GM21576 (cell line): Measurements from ENCODE around the gene ACTA1.
"Not testable (repeated sequence)": the region's sequence is repeated elsewhere in the genome, so short reads cannot be mapped to it uniquely, and the experiment has no call there.

Experiments used
- ATAC-seq: cut with Tn5 transposase; IDR thresholded peaks from one replicate; pipeline ENCODE4 v1.9.1; 2021; ENCODE audit warnings: mild to moderate bottlenecking, moderate library complexity; ENCODE audit not compliant: unreplicated experiment

The ACTA1 gene

DNA sequence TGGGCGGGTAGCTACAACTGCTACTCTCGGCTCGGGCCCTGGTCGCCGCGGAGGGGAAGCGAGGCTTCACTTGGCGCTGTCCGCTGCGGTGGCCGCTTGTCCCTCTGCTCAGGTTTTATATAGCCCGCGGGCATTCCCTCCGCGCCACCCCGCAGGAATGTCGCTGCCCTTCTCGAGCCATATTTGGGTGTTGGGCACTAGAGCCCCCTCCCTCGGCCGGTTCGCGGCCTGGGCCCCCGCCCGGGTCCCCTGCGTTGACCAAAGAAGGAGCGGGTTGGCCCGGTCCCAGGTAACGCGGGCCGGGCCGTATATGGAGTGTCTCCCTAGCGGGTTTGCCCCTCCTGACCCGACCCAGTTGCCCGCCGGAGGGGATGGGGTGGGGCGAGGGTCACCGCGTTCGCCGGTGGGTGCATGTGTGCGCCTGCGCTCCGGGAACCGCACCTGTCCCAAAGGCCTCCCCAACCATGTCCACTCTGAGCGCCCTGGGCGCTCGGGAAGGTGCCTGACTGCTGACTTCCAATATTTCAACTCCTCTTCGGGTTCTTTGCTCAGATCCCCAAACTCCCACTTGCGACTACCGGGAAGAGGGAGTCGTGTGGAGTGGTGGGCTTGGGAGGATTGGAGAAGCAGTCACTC, at the start of gene ACTA1:
Gene ACTA1, minus strand, starts transcription at position 90 of the 636 bp plus-strand sequence. CDS start 979 bp downstream, outside the sequence.
- no peak for ATAC-seq

DNA sequence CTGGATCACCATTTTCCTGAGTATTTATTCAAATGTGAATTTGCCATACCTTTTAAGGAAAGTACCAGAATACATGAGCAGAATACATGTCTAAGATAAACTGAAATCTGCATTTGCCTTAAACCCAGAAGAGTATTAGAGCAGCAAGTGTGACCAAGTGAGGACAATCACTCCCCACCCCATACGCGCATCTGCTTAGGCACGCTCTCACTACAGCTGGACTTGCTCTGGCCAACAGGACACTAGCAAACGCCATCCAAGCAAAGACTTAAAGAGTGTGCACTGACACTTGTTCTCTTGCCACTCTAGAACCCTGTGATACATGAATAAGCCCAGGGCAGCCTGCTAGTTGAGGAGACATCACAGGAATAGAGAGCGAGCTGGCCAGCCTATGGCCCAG, 48.6 kb upstream of the ACTA1 start:
- no peak for ATAC-seq

DNA sequence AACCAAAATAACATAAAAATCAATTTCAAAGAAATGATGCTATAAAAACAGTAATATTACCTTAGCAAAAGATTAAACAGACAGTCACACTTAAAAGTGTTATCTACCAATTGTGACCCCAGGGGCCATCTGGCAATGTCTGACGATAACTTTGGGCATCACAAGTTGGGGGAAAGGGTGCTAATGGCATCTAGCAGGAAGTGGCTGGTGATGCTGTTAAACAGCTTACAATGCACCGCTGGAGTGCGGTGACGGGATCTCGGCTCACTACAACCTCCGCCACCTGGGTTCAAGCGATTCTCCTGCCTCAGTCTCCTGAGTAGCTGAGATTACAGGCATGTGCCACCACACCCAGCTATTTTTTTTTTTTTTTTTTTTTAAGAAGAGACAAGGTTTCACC, 46.6 kb upstream of the ACTA1 start:
- ATAC-seq, result no peak

DNA sequence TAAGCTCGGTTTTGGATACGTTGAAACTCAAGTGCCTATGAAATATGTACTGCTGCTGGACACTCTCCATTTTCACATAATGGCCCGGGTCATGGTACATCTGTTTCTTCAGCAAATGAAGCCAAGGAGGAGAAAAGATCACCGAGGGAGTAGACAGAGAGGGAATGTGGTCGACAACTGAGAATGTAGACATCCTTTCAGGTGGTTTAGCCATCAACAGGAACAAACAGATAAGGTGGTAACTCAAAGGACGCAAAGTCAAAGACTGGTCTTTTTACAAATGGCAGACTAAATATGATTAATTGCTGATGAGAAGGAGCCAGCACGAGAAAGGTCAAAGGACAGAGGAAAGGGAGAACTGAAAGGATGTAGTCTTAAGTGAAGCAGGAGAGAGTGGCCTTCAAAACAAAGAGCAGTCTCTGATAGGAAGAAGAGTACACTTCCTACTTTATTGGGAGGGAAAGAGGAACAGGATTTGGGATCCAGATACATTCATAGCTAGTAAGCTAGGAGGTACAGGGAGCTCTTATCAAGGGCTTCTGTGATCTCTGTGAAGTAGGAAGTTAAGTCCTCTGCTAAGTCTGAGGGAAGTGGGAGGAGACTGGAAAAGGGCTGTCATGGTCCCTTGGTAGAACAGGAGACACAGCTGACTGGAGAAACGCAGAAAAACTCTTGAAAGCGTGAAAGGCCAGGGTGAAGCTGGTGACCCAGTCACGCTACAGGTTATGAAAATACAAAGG, 45.9 kb upstream of the ACTA1 start:
- peak; percentile 73 for ATAC-seq

DNA sequence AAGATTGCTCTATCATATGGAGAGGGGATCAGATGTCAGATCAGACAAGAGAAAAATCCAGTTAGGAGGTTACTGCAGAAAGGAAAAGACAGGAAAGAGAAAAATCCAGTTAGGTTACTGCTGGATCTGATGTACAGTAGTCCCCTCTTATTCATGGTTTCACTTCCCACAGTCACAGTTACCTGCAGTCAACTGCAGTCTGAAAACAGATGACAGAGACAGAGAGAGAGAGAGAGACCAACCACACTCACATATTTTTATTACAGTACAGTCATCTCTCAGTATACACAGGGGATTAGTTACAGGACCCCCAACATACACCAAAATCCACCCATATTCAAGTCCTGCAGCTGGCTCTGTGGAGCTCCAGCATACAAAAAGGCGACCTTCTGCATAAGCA, 45.0 kb upstream of the ACTA1 start:
- ATAC-seq, result peak; percentile 82

DNA sequence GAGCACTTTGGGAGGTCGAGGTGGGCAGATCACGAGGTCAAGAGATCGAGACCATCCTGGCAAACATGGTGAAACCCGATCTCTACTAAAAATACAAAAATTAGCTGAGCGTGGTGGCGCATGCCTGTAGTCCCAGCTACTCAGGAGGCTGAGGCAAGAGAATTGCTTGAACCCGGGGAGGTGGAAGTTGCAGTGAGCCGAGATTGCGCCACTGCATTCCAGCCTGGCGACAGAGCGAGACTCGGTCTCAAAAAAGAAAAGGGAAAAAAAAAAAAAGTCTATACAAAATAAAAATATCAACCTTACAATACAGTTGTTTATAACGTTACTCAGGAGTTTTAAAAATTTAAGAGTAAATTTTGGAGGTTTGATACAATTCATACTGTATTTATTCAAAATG, 42.0 kb upstream of the ACTA1 start:
- not testable (repeated sequence) for ATAC-seq

DNA sequence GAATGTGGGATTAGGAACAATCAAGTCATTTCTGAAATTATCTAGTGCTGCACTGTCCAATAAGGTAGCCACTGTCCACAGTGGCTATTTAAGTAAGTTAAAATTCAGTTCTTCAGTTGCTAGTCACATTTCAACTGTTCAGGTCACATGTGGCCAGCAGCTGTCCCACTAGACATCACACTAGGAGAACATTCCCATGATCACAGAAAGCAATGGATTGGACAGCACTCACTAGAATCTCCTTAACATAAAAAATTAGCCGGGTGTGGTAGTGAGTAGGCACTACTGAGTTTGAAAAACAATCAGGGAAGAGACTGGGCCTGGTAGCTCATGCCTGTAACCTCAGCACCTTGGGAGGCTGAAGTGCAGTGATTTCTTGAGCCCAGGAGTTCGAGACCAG, 40.6 kb upstream of the ACTA1 start:
- no peak for ATAC-seq

DNA sequence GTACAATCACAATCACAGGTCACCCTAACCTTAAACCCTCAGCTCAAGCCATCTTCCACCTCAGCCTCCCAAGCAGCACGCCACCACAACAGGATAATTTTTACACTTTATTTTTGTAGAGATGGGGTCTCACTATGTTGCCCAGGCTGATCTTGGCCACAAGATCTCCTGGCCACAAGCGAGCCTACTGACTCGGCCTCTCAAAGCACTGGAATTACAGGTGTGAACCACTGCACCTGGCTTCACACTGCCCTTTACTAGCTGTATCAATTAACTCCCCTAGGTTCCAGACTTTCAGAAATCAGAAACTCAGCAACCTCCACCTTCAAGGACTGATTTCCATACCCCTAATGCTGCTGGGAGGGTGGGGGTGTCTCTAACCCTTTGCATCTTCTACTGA, 37.3 kb upstream of the ACTA1 start:
- no peak for ATAC-seq

DNA sequence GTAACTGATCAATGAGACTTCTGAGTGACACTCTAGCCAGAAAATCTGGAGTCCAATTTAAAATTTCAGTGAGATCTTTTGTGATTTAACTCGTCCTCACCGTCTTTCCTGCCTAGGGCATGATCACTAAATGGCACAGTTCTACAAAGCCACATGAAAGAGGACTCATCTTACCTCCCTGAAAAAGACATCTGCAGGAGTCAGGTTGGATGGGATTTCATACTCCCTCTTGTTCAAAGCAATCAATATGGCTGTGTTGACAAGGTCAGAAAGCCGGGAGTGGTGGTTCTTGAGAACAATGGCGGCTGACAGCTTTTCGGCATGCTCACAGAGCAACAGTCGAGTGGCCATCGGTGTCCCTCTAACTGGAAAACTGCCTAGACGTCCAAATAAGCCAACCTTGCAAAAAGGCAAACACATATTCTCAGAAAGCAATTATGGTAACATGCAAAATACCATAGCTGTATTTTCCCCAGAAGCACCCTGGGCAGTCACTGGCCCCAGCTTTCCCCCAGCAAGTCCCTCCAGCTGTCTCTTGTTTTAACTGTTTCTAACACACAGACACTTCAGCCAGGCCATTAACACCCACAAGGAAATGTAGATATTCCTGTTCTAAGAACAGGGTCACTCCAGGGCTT, 36.6 kb upstream of the ACTA1 start:
- no peak for ATAC-seq

DNA sequence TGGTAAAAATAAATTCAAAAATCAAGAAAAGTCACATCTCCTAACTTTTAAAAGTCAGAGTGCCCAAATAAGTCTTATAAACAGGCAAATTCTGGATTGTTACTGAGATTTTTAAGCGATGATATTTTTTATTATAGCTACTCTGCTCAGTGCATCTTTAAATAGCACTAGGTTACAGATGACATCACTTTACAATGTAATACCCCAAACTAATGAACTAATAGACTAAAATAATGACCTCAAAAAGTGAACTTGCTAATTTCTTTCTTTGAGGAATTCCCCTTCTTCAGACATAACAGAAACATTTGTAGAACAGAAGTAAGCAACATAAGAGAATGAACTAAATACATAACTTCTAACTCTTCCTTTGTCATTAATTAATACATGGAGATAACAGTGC, 33.0 kb upstream of the ACTA1 start:
- no peak for ATAC-seq

DNA sequence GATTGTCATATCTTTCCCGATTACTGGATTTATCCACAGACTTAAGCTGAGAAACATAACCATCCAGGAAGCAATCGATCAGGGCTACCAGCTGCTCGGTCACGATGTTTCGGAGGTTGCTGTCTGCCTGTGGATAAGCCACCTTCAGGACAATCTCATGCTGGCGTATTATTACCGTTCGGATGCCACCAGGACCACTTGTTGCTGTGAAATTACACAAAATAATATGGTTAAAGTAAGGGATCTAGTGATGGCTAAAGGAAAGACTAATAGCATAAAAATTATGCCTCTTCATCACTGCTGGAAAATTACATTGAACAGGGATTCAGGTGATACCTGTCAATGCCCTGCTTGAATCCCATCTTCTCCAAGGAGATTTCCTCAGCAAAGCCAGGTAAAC, 30.8 kb upstream of the ACTA1 start:
- ATAC-seq, result no peak

DNA sequence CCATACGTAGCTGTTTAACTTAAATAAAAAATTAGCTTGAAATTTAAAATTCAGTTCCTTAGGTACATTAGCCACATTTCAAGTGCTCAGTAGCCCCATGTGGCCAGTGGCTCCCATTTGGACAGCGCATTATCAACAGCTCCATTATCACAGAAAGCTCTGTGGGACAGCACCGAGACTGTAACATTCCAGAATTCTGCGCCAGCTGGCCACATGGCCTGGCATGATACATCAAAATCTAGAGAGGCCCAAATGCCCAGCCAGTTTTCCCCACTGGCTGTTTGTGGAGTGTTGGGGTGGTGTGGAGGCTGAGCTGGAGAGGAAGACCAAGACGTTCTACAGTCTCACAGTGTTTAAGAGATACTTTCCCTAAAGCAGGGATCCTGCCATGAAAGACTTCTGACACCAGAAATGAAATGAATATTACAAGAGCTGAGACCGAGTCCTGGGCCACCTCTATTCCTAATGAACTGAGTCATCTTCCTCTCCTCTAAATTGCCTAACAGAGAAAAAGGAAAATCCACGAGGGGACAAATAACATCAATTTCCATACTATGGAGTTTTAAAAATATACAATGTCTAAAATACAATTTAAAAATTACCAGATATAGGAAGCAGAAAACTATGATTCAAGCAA, 27.3 kb upstream of the ACTA1 start:
- no peak for ATAC-seq

DNA sequence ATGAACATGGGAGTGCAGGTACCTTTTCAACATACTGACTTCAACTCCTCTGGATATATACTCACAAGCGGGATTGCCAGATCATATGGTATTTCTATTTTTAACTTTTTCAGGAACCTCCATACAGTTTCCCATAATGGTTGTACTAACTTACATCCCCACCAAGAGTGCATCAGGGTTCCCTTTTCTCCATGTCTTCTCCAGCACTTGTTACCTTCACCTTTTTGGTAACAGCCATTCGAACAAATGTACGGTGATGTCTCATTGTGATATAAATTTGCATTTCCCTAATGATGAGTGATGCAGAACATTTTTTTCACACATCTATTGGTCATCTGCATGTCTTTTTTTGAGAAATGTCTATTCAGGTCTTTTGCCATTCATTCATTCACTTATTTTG, 25.9 kb upstream of the ACTA1 start:
- ATAC-seq, result no peak

DNA sequence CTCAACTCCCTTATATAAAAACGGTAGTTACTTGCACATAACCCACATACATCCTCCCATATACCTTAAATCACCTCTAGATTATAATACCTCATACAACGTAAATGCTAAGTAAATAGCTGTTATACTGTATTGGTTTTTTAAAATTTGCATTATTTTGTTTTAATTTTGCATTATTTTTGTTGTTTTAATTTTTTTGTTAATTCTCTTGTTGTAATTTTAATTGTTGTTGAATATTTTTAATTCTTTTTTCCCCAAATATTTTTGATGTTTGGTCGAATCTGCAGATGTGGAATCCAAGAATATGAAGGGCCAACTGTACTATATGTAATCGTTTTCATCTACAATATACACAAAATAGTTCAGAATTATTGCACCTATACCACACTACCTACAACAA, 23.5 kb upstream of the ACTA1 start:
- no peak for ATAC-seq

DNA sequence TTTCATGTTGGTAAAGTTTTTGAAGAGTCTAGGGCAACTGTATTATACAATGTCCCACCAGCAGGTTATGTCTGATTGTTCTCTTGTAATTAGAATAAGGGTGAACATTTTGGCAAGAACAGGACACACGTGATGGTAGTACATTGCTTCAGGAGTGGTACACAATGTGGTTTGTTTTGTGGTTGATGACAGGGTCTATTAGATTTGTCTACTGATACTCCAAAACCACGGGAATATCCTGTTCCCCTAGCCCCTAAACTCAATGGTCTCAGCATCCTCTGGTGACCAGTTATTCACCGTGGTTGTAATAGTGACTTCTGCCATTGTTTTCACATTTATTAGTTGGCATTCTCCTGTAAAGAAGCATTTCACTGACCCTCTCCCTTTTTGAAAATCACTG, 22.1 kb upstream of the ACTA1 start:
- ATAC-seq, result no peak

DNA sequence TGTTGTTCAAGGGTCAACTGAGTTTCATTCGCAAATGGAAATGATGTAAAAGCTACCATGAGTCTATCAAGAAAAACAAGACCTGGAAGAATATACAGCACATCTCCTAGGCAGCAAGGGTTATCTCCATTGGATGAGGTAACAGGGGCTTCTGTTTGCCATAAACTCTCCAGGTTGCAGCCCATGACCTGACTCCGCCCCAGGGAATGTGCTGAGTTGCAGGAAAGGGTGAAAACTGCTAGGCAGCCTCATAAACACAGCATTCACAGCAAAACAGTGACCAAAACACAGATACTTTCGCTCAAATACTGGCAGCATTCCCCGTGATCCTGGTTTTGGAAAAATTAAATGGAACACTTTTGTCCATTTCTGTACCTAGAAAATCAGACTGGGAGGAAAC, 20.2 kb upstream of the ACTA1 start:
- ATAC-seq, result no peak

DNA sequence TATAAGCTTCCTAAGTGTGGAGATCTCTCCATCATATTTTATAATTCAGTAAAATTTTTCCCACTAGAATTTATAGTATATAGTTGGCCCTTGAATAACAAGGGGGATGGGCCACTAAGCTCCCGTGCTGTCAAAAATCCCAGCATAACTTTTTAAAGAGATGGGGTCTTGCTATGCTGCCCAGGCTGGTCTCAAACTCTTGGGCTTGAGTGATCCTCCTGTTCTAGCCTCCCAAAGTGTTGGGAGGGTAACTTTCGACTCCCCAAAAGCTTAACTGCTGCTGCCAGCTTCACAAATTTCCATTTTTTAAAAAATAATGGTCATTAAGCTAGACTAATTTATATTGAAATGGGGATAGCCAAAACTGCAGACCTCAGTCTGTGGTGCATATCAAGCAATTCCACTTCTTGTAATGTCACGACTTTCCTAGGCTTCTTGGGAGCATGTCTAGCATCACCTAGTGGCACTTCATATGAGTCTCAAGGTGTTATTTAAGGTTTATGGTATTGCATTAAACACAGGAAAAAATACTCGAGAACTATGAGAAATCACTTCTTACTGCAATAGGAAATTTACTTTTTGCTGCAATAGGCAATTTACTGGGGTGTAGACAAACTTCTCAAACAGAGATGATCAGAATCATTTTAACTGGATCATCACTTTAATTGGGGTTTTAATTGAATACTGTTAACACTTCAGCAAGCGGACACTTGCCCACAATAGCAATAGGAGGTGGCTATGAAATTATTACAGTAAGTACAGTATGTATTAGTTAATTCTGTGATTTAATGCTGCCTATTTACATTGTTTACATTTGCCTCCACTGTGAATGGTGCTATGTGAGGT, 19.3 kb upstream of the ACTA1 start:
- ATAC-seq, result no peak

DNA sequence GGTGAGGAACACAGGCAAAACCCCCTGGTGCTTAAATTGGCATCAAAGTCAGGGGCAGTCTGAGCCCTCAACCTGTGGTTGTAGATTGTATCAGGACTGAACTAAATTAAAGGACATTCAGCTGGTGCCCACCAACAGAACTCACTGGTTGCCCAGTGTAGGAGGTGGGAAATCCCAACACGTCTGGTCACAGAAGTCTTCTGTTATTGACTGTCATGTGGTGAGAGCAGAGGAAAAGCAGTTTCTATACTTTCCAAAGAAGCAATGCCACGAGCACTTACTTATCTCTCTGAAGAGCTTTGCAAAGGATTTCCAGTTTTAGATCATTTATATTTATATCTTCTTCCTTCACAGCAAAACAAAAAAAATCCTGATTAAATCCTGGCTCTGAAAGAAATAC, 15.0 kb upstream of the ACTA1 start:
- ATAC-seq, result no peak

DNA sequence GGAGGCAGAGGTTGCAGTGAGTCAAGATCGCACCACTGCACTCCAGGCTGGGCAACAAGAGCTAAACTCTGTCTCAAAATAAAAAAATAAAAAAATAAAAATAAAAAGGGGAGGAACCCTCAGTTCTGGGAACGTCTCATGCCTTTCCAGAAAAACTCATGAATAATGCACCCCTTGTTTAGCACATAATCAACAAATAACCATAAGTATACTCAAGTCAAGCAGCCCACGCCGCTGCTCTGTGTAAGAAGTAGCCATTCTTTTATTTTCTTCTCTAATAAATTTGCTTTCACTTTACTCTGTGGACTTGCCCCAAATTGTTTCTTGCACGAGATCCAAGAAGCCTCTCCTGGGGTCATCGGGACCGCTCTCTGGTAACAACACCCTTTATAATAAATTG, 14.5 kb upstream of the ACTA1 start:
- no peak for ATAC-seq

DNA sequence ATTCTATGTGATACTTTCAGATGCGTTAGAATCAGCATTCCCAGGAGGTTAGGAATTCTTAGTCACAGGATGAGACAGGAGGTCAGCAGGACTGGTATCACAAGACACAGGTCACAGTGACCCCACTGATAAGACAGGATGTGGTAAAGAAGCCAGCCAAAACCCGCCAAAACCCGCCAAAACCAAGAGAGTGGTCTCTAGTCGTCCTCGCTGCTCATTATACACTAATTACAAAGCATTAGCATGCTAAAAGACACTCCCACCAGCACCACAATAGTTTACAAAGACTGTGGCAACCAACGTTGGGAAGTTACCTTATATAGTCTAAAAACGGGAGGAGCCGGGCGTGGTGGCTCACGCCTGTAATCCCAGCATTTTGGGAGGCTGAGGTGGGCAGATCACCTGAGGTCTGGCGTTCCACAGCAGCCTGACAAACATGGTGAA, 13.9 kb upstream of the ACTA1 start:
- no peak for ATAC-seq

DNA sequence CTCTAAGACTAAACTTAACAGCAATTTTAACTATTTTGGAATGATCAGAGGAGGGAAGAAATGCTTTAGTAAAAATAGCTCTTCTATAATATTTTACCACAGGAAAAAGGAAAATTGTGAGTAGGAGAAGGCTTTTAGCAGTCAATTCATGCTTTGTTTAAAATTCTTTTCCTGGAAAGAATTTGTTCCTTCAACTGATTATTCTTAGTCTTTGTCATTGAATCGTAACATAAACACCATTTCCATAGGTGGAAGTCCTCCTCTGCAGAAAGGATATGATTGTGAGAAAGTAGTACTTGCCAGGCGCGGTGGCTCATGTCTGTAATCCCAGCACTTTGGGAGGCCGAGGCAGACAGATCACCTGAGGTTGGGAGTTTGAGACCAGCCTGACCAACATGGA, 11.9 kb upstream of the ACTA1 start:
- ATAC-seq, result no peak
